GM20000 (cell line): Measurements from ENCODE around the gene RPS15.

Experiments used
- DNase-seq: peaks from one replicate; pipeline ENCODE4 v3.0.0; 2012; ENCODE audit warnings: low spot score
- TF ChIP-seq, protein P1 (sequence below): IDR thresholded peaks from 2 replicates; pipeline ENCODE4 v1.5.1; 2012; ENCODE audit warnings: mild to moderate bottlenecking, control low read depth; ENCODE audit errors: extremely low read depth, missing control alignments

The RPS15 gene

DNA sequence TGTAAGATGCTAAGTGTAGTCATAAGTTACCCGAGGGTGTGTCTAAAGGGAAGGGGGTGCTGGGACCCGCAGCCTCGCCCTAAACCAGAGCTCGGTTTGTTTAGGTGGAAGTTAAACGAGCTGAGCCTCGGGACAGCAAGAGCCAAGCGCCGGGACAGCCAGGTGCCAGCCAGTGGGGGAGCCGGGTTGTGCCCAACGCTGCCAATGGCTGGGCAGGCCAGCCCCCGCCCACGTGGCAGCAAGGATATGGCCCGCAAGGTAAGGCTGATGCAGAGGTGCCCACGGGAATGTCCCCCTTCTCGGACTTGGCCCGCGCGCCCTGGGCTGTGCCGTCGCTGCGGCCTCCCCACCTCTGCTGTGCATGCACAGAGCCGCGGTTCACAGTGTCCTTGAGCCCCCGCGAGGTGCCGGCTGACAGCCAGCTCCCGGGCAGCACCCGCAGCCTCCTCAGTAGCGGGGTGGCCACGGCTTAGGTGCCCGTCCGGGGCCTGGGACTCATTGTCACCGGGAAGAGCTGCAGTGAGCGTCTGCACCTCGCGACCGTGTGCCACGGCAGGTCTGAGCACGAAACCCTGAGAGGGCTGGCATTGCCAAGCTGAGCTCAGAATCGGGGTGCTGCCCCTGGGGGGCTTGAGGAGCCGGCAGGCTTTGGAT is 9.3 kb upstream of the RPS15 start:
- TF ChIP-seq, protein P1, sequence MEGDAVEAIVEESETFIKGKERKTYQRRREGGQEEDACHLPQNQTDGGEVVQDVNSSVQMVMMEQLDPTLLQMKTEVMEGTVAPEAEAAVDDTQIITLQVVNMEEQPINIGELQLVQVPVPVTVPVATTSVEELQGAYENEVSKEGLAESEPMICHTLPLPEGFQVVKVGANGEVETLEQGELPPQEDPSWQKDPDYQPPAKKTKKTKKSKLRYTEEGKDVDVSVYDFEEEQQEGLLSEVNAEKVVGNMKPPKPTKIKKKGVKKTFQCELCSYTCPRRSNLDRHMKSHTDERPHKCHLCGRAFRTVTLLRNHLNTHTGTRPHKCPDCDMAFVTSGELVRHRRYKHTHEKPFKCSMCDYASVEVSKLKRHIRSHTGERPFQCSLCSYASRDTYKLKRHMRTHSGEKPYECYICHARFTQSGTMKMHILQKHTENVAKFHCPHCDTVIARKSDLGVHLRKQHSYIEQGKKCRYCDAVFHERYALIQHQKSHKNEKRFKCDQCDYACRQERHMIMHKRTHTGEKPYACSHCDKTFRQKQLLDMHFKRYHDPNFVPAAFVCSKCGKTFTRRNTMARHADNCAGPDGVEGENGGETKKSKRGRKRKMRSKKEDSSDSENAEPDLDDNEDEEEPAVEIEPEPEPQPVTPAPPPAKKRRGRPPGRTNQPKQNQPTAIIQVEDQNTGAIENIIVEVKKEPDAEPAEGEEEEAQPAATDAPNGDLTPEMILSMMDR = no peak
- DNase-seq = no peak

DNA sequence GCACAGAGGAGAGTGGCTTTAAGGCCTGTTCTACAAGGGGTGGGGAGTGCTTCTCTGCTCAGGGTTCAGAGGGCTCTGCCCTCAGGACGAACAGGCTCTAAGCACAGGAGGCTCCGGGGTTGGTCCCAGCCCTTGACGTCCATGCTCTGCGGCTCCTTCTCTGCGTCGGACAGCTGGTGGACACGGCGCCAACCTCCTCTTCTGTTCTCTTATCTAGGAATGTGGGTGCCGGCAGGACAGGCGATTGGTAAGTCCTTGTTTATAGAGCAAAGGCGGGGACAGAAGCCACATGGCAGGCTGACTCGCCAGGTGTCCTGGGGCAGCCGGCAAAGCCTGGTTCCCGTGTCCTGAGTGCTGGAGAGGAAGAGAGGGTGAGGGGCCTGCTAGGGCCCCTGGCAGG is 8.4 kb upstream of the RPS15 start:
- TF ChIP-seq, protein P1 = no peak
- DNase-seq = no peak

DNA sequence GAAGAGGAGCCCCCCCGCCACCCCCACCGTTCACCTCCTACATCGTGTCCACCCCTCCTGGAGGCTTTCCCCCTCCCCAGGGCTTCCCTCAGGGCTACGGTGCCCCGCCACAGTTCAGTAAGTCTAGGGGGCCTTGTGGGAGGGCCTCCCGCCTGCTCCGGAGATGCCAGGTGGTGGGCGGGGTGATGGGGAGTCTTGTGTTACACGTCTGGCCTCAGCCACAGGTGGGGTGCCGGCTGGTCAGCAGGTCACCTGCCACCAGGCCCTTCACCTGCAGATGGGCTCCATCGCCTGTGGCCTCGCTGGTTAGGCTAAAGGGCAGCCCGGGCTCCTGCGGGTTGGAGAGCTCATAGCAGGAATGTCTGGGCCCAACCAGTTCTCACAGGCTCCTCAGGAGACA is 8.0 kb upstream of the RPS15 start:
- no peak for DNase-seq
- TF ChIP-seq, protein P1 = no peak

DNA sequence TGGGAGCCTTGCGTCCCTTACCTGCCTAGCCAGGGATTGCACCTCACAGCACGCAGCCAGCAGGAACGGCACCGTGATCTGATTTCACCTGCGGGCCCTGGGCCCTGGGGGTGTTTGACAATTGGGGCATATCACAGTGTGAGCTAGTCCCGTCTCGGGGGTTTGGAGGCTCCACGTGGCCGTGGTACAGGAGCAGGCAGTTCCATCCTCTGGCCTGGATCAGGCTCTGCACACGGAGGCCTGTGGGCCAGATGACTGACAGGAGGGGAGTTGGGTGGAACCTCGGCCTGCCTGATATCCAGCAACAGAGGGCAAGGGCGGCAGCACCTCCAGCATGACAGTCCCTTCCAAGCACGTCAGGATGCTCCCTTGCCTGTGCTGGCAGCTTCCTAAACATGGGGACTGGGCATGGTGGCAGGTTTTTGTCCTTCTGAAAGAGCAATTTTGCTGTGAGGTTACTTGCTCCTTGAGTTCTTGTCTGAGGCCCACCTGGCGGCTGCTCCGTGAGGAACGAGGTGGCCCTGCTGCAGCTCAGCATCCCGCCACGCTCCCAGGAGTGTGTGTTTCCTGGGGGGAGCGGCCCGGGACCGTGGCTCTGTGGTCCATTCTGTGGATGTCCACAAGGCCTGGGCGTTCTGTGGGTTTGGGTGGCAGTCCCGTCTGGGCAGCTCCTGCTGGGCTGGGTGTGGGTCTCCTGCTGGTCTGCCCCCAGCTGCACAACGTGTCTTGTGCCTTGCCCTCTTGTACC is 6.3 kb upstream of the RPS15 start:
- TF ChIP-seq, protein P1 = no peak
- DNase-seq = no peak

DNA sequence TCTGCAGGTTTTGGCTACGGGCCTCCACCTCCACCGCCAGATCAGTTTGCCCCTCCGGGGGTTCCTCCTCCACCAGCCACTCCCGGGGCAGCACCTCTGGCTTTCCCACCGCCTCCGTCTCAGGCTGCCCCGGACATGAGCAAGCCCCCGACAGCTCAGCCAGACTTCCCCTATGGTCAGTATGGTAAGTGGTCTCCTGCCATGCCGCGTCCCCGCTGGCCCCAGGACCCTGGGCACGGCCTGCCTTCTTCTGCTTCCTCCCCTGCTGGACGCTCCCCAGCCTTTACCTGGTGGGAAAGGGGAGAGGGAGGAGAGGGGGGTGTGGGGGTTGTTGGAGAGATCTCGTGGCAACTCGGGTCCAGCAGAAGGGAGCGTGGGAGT is 5.7 kb upstream of the RPS15 start:
- TF ChIP-seq, protein P1 = no peak
- DNase-seq = no peak

DNA sequence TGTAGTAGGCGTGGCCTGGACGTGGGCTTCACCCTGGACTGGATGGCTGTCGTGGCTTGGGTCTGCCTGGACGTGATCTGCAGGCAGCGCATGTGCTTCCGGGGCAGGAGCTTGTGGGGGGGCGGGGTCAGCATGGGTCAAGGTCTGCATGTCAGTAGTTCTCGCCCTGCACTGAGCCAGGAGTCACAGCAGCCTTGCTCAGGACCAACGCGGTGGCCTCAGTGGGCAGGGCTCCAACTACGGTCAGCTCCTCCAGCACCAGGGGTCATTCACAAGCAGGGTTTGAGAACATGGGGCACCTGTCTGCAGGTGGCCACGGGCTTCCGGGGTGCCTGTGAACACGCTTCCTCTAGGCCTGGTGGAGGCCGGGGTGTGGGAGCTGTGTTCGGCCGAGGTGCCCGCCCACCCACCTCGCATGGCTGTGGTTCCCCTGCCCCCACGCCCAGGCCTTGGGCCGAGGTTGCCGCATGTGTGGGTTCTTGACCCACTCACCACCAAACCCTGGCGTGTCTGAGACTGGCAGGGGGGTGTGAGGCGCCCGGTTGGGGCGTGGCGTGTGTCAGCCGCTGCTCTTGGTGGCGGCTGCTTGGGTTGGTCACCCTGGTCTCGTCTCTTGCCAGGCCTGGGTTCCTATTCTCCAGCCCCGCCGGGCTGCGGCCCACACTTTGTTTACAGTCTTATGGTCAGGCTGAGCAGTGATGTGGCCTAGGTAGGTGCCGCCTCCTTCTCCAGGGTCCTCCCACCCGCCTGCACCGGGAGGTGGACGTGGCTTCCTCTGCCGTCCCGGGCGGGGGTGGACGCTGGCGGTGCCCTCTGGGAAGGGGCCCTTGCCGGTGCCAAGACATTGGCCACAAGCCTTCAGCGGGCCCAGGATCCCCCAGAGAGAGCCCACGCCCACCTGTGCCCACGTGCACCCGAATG is 4.8 kb upstream of the RPS15 start:
- TF ChIP-seq, protein P1 = no peak
- no peak for DNase-seq

DNA sequence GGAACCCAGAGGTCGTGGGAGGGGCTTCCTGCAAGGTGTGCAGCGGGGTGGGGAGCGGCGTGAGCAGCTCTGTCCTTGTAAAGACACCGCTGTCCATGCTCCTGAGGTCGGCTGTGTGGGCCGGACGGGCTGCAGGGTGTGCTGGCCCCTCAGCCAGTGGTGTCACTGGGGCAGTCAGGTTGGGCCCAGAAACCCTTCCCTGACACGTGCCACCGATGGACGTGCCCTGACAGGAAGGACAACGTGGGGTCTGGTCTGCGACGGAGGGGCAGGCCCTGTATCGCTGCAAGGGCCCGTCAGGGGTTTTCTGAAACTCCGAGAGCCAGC is 4.2 kb upstream of the RPS15 start:
- TF ChIP-seq, protein P1 = no peak

More for the DNA sequence above, 4.2 kb upstream of the RPS15 start:
- no peak for DNase-seq
